HepG2 (cell line): ENCODE data around the gene CD2. TPM values are rescaled to one million over a fixed set of nuclear protein-coding genes. Genes with fewer than 3 reads are reported as not detected.

Experiments used
- ATAC-seq: fragments of 200-7000 bp; cut with Tn5 transposase; 3 replicates; pipeline ENCODE4 v1.9.1; 2020; ENCODE audit warnings: mild to moderate bottlenecking, moderate library complexity
- BruUV-seq: library from RNA; stranded (reverse); fragments of 400-500 nt; replicated peaks from 2 replicates; lab custom pipeline; 2021; lab: Mats Ljungman, UMichigan
- CTCF ChIA-PET: fragments of 300-600 bp; formaldehyde crosslinking; extraction: SDS; loops from one replicate; lab custom pipeline; 2021; ENCODE audit warnings: low total read pairs, inconsistent platforms, low intra/inter-chr PET ratio; lab: Yijun Ruan, JAX
- POLR2A ChIA-PET: fragments of 350-600 bp; sonication (Branson Sonifier 250); formaldehyde crosslinking; loops from one replicate; lab custom pipeline; 2020; ENCODE audit warnings: antibody characterized with exemption, inconsistent platforms; lab: Yijun Ruan, JAX
- DNase-seq: peaks from one replicate; pipeline ENCODE4 v3.0.0-alpha.2; 2015; ENCODE audit warnings: low spot score
- FAIRE-seq: peaks from 3 replicates; lab custom pipeline; 2011; peaks lifted over from hg19 to GRCh38; lab: Jason Lieb, UNC
- H2AFZ ChIP-seq: one replicate; pipeline ENCODE4 v1.6.1; 2011; ENCODE audit warnings: low read length, inconsistent platforms
- H3K27ac ChIP-seq: fragments of 300-600 bp; 3 replicates; pipeline ENCODE4 v1.8.0; 2011; ENCODE audit warnings: mixed run types, mild to moderate bottlenecking, mixed read lengths, low read length, inconsistent platforms; ENCODE audit not compliant: insufficient read depth; ENCODE audit errors: extremely low read length
- H3K27me3 ChIP-seq, 2 experiments: fragments of 200-600 bp in 1 of 2; 2 replicates in 1 of 2; 3 replicates in 1 of 2; pipeline versions ENCODE4 v1.6.0 to v1.8.0; 2011; ENCODE audit warnings: low read length in 2 of 2, mild to moderate bottlenecking in 2 of 2, moderate library complexity in 2 of 2, inconsistent platforms in 1 of 2; ENCODE audit not compliant: insufficient read depth in 2 of 2, control insufficient read depth in 1 of 2
- H3K36me3 ChIP-seq, 2 experiments: fragments of 200-600 bp in 1 of 2; replicated peaks in 1 of 2; 2 replicates in 1 of 2; 3 replicates in 1 of 2; pipeline versions ENCODE4 v1.5.1 to v1.8.0; 2011; ENCODE audit warnings: low read length in 2 of 2, inconsistent platforms in 1 of 2; ENCODE audit not compliant: insufficient read depth in 2 of 2, control insufficient read depth in 1 of 2
- H3K4me1 ChIP-seq: 2 replicates; pipeline ENCODE4 v1.5.1; 2012; ENCODE audit warnings: low read length, inconsistent platforms; ENCODE audit not compliant: insufficient read depth
- H3K4me2 ChIP-seq: 2 replicates; pipeline ENCODE4 v1.6.0; 2011; ENCODE audit warnings: low read depth, low read length, inconsistent platforms
- H3K4me3 ChIP-seq, 3 experiments: fragments of 200-600 bp in 1 of 3; sonication (generic), shearing (Covaris generic) in 1 of 3; replicated peaks in 1 of 3; 2 replicates each; pipeline ENCODE4 v1.5.1; 2011 to 2016; ENCODE audit warnings: low read length in 3 of 3, inconsistent platforms in 2 of 3, low read depth in 2 of 3, mild to moderate bottlenecking in 2 of 3, control low read depth in 1 of 3, mixed read lengths in 1 of 3; ENCODE audit not compliant: insufficient read depth in 1 of 3
- H3K79me2 ChIP-seq: one replicate; pipeline ENCODE4 v1.6.1; 2011; ENCODE audit warnings: low read length, inconsistent platforms; ENCODE audit not compliant: insufficient read depth
- H3K9ac ChIP-seq: 2 replicates; pipeline ENCODE4 v1.6.0; 2011; ENCODE audit warnings: mild to moderate bottlenecking, low read depth, low read length, inconsistent platforms; ENCODE audit not compliant: insufficient read depth
- H3K9me3 ChIP-seq: 2 replicates; pipeline ENCODE4 v1.5.1; 2012; ENCODE audit warnings: mild to moderate bottlenecking, low read length
- H4K20me1 ChIP-seq: 2 replicates; pipeline ENCODE4 v1.6.0; 2011; ENCODE audit warnings: inconsistent platforms, mild to moderate bottlenecking, low read length, moderate library complexity; ENCODE audit not compliant: insufficient read depth
- ARID3A ChIP-seq: IDR thresholded peaks from 2 replicates; pipeline ENCODE4 v1.6.1; 2012; ENCODE audit warnings: low read depth, low read length, improper control_type of control experiment
- ATF2 ChIP-seq: sonication (generic); formaldehyde crosslinking; IDR thresholded peaks from 2 replicates; pipeline ENCODE4 v1.4.0; 2020; ENCODE audit warnings: missing genetic modification reagents
- ELF4 ChIP-seq: sonication (generic); formaldehyde crosslinking; IDR thresholded peaks from 2 replicates; pipeline ENCODE4 v1.5.0; 2020; ENCODE audit warnings: missing genetic modification reagents, mild to moderate bottlenecking, moderate library complexity, borderline replicate concordance
- ERF ChIP-seq: IDR thresholded peaks from 2 replicates; pipeline ENCODE4 v1.6.1; 2018; ENCODE audit warnings: missing biosample characterization, missing genetic modification reagents
- MIER3 ChIP-seq: IDR thresholded peaks from 2 replicates; pipeline ENCODE4 v1.6.1; 2016; ENCODE audit warnings: missing compliant biosample characterization, borderline replicate concordance
- MYPOP ChIP-seq: sonication (generic); formaldehyde crosslinking; IDR thresholded peaks from 2 replicates; pipeline ENCODE4 v1.8.1; 2023; ENCODE audit warnings: mild to moderate bottlenecking, moderate library complexity, missing genetic modification reagents
- RBM22 ChIP-seq: fragments of 200-400 bp; formaldehyde crosslinking; optimal IDR thresholded peaks from 2 replicates; pipeline ENCODE3; 2017; ENCODE audit warnings: mild to moderate bottlenecking, low read length, moderate library complexity
- SNAPC2 ChIP-seq: sonication (generic); formaldehyde crosslinking; IDR thresholded peaks from 2 replicates; pipeline ENCODE4 v1.8.1; 2022; ENCODE audit warnings: mild to moderate bottlenecking, missing genetic modification reagents
- SP140L ChIP-seq: sonication (generic); formaldehyde crosslinking; IDR thresholded peaks from 2 replicates; pipeline ENCODE4 v1.4.0; 2020; ENCODE audit warnings: missing genetic modification reagents, borderline replicate concordance
- TARDBP ChIP-seq: sonication (generic); formaldehyde crosslinking; IDR thresholded peaks from 2 replicates; pipeline ENCODE4 v1.8.0; 2022; ENCODE audit warnings: mild to moderate bottlenecking, missing genetic modification reagents
- ZBTB14 ChIP-seq: sonication (generic); formaldehyde crosslinking; IDR thresholded peaks from 2 replicates; pipeline ENCODE4 v1.4.0; 2020; ENCODE audit warnings: missing genetic modification reagents
- ZNF441 ChIP-seq: sonication (generic); formaldehyde crosslinking; IDR thresholded peaks from 2 replicates; pipeline ENCODE4 v1.7.0; 2021; ENCODE audit warnings: missing genetic modification reagents, borderline replicate concordance
- ZNF781 ChIP-seq: sonication (generic); formaldehyde crosslinking; IDR thresholded peaks from 2 replicates; pipeline ENCODE4 v1.5.1; 2020; ENCODE audit warnings: borderline replicate concordance, mild to moderate bottlenecking, missing genetic modification reagents; ENCODE audit errors: not compliant biosample characterization
- ZZZ3 ChIP-seq: sonication (generic); formaldehyde crosslinking; IDR thresholded peaks from 2 replicates; pipeline ENCODE4 v1.4.0; 2020; ENCODE audit warnings: missing genetic modification reagents, mild to moderate bottlenecking, borderline replicate concordance
- WGBS: methylation state at CpG from one replicate; pipeline ENCODE4 v1.1.6; 2017; ENCODE audit warnings: low lambda C conversion rate; 5-methylcytosine and 5-hydroxymethylcytosine counted together
- in situ Hi-C: cut with HindIII; loops from 2 replicates; pipeline ENCODE4 v1.10.0; 2017; ENCODE audit warnings: low pct_unique_long_range_greater_than_20kb; ENCODE audit not compliant: extremely low pct_ligation_motif_present
- intact Hi-C: fragments of 100-400 bp; cut with micrococcal nuclease; formaldehyde crosslinking; loops from one replicate; pipeline ENCODE4 v1.10.0; 2022; ENCODE audit not compliant: unreplicated experiment
- polyA plus RNA-seq, 8 experiments: library from polyadenylated mRNA; depleted of rRNA in 3 of 8; stranded (reverse) in 7 of 8; unstranded in 1 of 8; fragments of >200 nt; fragmentation: Illumina TruSeq in 4 of 8; extraction: Trizol in 4 of 8; gene quantifications; 2 replicates each; pipeline versions ENCODE4 v1.2.1 to v1.2.3, GENCODE V29; 2011 to 2016; ENCODE audit warnings: low read depth in 4 of 8, missing spikeins in 1 of 8, mixed read lengths in 1 of 8; ENCODE audit not compliant: insufficient read depth in 1 of 8
- total RNA-seq, 5 experiments: library from RNA; depleted of rRNA; stranded (reverse); fragments of >200 nt; fragmentation: Illumina TruSeq; extraction: Trizol; gene quantifications; 2 replicates each; pipeline ENCODE4 v1.2.3, GENCODE V29; 2016; ENCODE audit warnings: low read depth in 1 of 5

The CD2 gene
- total and polyA plus RNA-seq, 2 of the 13 experiments (the other 11 are each of a cell fraction or from before 2014, with no cell fraction given): not detected

- TF ChIP-seq ARID3A (peak; percentile 65; the same call in 1 of the 2 replicates), RBM22 (no peak)
Measured at GRCh38 chr1:116777831-116778830, 23.9 kb downstream of the CD2 start (continued).

- ChIA-PET POLR2A (no interaction called here), CTCF (no interaction called here)
- BruUV-seq: no TSS peak
- Histone ChIP-seq H3K4me2 (no peak overlapping the region), H2AFZ (no peak overlapping the region), H3K79me2 (no peaks in the 10 kb centered on the region), H3K9me3 (peaks cover 5% of the 10 kb centered on the region; the same call in 1 of the 2 replicates), H3K4me1 (peaks cover 18% of the 10 kb centered on the region), H4K20me1 (no peaks in the 10 kb centered on the region), H3K27ac (no peak overlapping the region), H3K36me3 (no peaks in the 10 kb centered on the region), H3K27me3 (no peaks in the 10 kb centered on the region), H3K9ac (no peak overlapping the region), H3K4me3 (no peak overlapping the region)
- WGBS: 70% methylated on average over 6 of the region's 6 CpGs
- no peak for DNase-seq
- no peak for FAIRE-seq
- intact Hi-C loops (no loop called here), in situ Hi-C loops (no loop called here)
- no peak for ATAC-seq
- TF ChIP-seq SP140L (CRISPR knock-in tag) (no peak), ZNF441 (CRISPR knock-in tag) (no peak), ZBTB14 (CRISPR knock-in tag) (no peak), MYPOP (no peak), TARDBP (CRISPR knock-in tag) (no peak), ZNF781 (CRISPR knock-in tag) (no peak), ERF (no peak), SNAPC2 (CRISPR knock-in tag) (no peak), ELF4 (CRISPR knock-in tag) (no peak), ATF2 (CRISPR knock-in tag) (no peak), MIER3 (CRISPR knock-in tag) (no peak), ZZZ3 (CRISPR knock-in tag) (no peak)
Measured at GRCh38 chr1:116781034-116781433, 26.8 kb downstream of the CD2 start.
